AG10803 (cell line): ENCODE measurements around the gene LVRN.
A peak's percentile ranks its signal among the peaks of the same experiment; 100 is the strongest.

Source experiments
- DNase-seq: peaks from one replicate; pipeline ENCODE4 v3.0.0; 2010; ENCODE audit warnings: low read depth
- H3K4me3 ChIP-seq: 2 replicates; pipeline ENCODE4 v1.5.1; 2011; ENCODE audit warnings: mild to moderate bottlenecking, low read length, control low read depth
- TF ChIP-seq, protein P1 (sequence below): conservative IDR thresholded peaks from 2 replicates; pipeline ENCODE4 v1.5.1; 2011; ENCODE audit warnings: mild to moderate bottlenecking, low read length, control low read depth, inconsistent platforms

LVRN gene

DNA sequence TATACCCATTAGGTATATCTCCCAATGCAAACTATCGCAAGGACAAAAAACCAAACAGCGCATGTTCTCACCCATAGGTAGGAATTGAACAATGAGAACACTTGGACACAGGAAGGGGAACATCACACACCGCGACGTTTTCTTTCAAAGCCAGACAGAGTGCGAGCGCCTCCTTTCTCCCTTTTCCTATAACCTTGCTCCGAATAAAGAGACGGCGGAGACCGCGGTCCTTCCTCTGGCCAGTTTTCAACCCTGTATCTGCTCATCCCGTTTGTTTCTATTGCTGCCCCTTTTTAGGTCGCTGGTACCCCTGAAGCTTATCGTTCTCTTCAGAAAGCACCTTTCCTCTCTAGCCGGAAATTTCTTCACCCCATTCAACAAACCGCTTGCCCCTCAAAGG, 1.3 kb downstream of the LVRN start:
- H3K4me3 ChIP-seq, result no peak overlapping the region
- TF ChIP-seq, protein P1, sequence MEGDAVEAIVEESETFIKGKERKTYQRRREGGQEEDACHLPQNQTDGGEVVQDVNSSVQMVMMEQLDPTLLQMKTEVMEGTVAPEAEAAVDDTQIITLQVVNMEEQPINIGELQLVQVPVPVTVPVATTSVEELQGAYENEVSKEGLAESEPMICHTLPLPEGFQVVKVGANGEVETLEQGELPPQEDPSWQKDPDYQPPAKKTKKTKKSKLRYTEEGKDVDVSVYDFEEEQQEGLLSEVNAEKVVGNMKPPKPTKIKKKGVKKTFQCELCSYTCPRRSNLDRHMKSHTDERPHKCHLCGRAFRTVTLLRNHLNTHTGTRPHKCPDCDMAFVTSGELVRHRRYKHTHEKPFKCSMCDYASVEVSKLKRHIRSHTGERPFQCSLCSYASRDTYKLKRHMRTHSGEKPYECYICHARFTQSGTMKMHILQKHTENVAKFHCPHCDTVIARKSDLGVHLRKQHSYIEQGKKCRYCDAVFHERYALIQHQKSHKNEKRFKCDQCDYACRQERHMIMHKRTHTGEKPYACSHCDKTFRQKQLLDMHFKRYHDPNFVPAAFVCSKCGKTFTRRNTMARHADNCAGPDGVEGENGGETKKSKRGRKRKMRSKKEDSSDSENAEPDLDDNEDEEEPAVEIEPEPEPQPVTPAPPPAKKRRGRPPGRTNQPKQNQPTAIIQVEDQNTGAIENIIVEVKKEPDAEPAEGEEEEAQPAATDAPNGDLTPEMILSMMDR, result no peak
- DNase-seq, result no peak

DNA sequence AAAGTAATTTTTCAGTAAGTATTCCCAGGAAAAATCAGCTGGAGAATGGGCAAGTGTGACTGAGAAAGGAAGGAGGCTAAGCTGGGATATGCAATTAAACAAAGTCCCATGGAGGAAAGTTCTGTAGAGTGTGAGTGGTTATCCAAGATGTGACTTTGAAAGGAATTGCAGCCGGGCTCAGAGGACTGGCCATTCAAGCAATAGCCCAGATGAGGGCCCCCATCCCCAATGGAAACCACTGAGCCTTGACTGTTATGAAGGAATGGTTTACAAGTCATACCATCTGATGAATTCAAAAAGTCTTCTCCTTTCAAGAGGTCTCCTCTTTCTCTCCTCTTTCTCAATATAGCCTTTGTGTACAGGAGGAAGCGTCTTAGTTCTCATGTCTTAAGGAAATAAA, 6.5 kb downstream of the LVRN start:
- no peak for DNase-seq
- H3K4me3 ChIP-seq, result no peak overlapping the region
- TF ChIP-seq, protein P1, result no peak

DNA sequence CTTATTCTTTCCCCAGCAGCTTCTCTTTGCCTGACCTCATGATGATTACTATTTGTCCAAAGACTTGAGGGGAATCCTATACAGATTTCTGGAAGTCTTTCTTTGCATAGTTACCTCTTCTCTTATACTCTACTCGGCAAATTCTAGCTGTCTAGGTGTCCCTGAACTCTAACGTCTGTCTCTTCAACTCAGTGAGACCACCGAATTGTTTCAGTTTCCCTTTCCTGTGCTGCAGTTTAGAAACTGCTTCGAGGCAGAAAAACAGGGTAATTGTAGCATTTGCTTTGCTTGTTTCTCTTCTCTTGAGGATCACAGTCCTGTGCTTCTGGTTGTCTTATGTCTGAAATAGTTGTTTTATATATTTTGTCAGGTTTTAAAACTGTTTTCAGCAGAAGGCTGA, 14.8 kb downstream of the LVRN start:
- no peak for DNase-seq
- no peak overlapping the region for H3K4me3 ChIP-seq
- TF ChIP-seq, protein P1, result no peak

DNA sequence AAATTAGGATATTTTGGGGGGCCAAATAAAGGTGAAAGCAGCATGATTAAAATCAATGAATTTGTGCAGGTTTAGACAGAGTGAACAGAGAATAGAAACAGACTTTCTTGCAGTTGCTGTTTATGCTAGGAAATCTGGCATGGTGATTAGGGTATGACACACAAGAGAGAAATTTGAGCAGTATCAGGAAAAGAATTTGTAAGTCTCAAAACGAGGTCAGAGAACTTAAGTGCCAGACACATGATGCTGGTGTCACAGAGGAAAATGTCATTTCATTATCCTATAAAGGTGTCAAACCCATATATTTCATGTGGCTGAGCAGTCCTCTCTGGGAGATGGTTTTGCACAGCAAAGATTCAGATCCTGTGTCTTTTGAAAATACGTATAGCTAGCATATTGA, 15.7 kb downstream of the LVRN start:
- peak; percentile 90 for DNase-seq
- no peak overlapping the region for H3K4me3 ChIP-seq
- TF ChIP-seq, protein P1, result no peak

DNA sequence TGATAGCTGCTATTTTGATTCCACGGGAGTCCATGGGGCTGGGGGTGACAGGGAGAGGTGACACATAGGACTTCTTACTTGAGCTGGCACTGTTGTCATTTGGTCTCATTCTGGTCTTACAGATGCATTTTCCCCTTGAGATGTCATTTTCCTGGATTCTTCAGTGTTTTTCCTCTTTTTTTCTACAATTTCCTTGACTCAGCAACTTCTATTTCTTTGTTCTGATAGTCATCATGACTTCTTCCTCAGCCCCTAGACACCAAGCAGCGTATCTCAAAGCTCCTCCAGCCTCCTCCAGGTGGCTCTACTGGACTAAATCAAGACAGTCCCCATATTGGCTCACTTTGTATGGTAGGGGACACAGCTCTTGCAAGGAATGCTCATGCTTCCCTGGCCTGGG, 16.5 kb downstream of the LVRN start:
- DNase-seq, result no peak
- TF ChIP-seq, protein P1, result no peak
- no peak overlapping the region for H3K4me3 ChIP-seq

DNA sequence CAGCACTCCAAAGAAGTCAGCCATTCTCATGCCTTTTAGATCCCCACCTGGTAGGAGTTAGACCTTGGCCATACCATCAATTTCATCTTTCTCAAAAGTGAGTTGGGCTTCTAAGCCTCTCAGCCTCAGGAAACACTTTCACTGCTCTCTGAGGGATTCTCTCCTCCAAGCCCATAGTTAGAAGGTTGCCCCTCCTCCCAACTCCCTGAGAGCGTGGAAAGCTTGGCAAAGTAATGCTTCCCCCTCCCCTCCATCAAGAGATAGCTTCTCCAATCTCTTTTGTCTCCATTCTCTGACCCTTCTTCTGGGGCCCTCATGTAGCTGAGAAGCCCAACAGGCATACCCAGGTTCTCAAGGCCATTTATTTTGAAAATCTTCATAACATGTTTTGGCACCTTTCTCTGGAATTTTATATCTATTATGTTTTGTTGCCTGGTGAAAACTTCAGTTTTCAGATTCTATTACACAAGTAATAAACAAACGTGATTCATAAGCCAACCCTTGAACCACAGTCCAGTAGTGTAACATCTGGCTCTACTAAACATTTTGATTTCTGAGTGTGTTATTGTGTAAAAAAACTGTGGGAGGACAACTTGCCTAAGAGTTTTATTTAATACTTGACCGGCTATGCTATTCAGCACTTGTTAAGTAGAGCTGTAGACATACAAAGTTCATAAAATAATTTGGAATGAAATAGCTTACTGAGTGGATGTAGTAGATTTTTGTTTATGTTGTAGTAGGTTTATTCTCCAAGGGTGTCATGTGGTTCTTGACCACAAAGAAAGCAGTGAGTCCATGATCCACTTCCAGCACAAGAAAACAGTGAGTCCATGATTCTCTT, 17.1 kb downstream of the LVRN start:
- peak; percentile 97 for DNase-seq
- TF ChIP-seq, protein P1, result no peak
- no peak overlapping the region for H3K4me3 ChIP-seq

DNA sequence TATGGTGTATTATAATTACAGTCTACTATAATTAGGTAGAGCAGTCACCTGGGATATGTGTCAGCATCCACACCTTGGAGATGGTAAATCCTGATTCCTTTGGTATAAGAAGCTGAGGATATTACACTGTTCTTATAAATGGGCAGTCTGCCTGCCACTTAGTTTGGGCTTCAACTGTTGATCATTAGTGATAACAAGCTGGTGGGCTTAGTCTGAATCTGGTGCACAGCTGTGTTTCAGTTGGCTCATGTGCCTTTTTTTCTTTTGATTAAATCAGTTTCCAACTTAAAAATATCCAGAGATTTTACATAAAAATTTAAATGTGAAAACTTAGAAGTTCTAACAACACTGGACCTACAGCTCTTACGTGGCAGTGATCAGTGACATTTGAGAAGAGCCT, 21.2 kb downstream of the LVRN start:
- H3K4me3 ChIP-seq, result no peak overlapping the region
- TF ChIP-seq, protein P1, result no peak
- no peak for DNase-seq
